GM12878 (cell line): Measurements from ENCODE around the gene JAML.

Experiments
- CTCF ChIP-seq, 3 experiments: IDR thresholded peaks in 2 of 3; conservative IDR thresholded peaks in 1 of 3; 2 replicates each; pipeline ENCODE4 v1.5.1; 2011; ENCODE audit warnings: low read depth in 3 of 3, low read length in 3 of 3, mild to moderate bottlenecking in 3 of 3, control low read depth in 2 of 3, moderate library complexity in 2 of 3, inconsistent platforms in 1 of 3, mixed read lengths in 1 of 3; ENCODE audit not compliant: control insufficient read depth in 2 of 3, insufficient read depth in 1 of 3; ENCODE audit errors: extremely low read depth in 1 of 3
- ELK1 ChIP-seq: IDR thresholded peaks from 2 replicates; pipeline ENCODE4 v1.6.1; 2012; ENCODE audit warnings: low read depth, low read length, improper control_type of control experiment
- EZH2 ChIP-seq: IDR thresholded peaks from 2 replicates; pipeline ENCODE4 v1.6.1; 2012; ENCODE audit warnings: low read depth, mild to moderate bottlenecking, control low read depth, inconsistent platforms, low read length, borderline replicate concordance; ENCODE audit not compliant: control insufficient read depth
- HDAC2 ChIP-seq: fragments of 200-600 bp; sonication (generic); IDR thresholded peaks from 2 replicates; pipeline ENCODE4 v1.6.1; 2017
- MXI1 ChIP-seq: fragments of 150-350 bp; IDR thresholded peaks from 2 replicates; pipeline ENCODE4 v1.6.1; 2011; ENCODE audit warnings: low read depth, mild to moderate bottlenecking, inconsistent platforms, low read length, improper control_type of control experiment
- POLR2A ChIP-seq: IDR thresholded peaks from 2 replicates; pipeline ENCODE4 v1.6.1; 2011; ENCODE audit warnings: low read depth, mild to moderate bottlenecking, low read length
- SUZ12 ChIP-seq: fragments of 200-600 bp; sonication (generic); IDR thresholded peaks from one replicate; pipeline ENCODE4 v1.6.1; 2018; ENCODE audit warnings: antibody characterized with exemption, mild to moderate bottlenecking; ENCODE audit not compliant: unreplicated experiment

- TF ChIP-seq HDAC2 = no peak
- no peak for TF ChIP-seq EZH2
- no peak for TF ChIP-seq ELK1
- TF ChIP-seq CTCF (IDR thresholded peaks at IDR 0.05 in 2 of 3, conservative IDR thresholded peaks at IDR 0.05 in 1 of 3; ENCODE audit: control insufficient read depth in 2 of 3, extremely low read depth in 1 of 3, insufficient read depth in 1 of 3, low read depth in 3 of 3, low read length in 3 of 3) = no peak
- no peak for TF ChIP-seq SUZ12
- TF ChIP-seq POLR2A = no peak
- no peak for TF ChIP-seq MXI1
Observed at GRCh38 chr11:118223992-118224391, 819 bp downstream of the JAML start.
